Measurements from ENCODE around the gene IL23A. TPM values are rescaled to one million over a fixed set of nuclear protein-coding genes. Genes with fewer than 3 reads are reported as not detected.

IL23A gene
- total and polyA plus RNA-seq, 2 experiments from 2014 or later: 2.5 to 8.0 TPM

DNA sequence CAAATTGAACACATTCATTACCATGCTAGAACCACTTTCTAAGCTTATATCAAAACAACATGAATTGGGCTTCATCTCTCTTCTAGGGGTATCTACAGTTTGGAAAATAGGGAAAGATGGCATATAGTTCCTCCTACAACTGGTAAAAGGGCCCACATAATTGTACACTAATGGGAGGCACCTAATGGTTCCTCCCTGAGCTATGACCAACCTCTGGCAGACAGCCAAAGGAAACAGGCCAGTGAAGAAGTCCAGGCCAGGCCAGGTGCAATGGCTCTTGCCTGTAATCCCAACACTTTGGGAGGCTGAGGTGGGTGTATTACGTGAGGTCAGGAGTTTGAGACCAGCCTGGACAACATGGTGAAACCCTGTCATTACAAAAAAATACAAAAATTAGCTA is 47.2 kb downstream of the IL23A start (continued):
- no peak for TF ChIP-seq REST (IDR thresholded peaks at IDR 0.05; ENCODE audit: unreplicated experiment)
- TF ChIP-seq CREB1 (CRISPR knock-in tag; IDR thresholded peaks at IDR 0.05; ENCODE audit: low read depth): no peak
- TF ChIP-seq ZNF114 (CRISPR knock-in tag; IDR thresholded peaks at IDR 0.05): no peak
- no peak for TF ChIP-seq EZH2phosphoT487 (IDR thresholded peaks at IDR 0.05; ENCODE audit: unreplicated experiment)
- TF ChIP-seq STAT1 (IDR thresholded peaks at IDR 0.05; ENCODE audit: unreplicated experiment): no peak

DNA sequence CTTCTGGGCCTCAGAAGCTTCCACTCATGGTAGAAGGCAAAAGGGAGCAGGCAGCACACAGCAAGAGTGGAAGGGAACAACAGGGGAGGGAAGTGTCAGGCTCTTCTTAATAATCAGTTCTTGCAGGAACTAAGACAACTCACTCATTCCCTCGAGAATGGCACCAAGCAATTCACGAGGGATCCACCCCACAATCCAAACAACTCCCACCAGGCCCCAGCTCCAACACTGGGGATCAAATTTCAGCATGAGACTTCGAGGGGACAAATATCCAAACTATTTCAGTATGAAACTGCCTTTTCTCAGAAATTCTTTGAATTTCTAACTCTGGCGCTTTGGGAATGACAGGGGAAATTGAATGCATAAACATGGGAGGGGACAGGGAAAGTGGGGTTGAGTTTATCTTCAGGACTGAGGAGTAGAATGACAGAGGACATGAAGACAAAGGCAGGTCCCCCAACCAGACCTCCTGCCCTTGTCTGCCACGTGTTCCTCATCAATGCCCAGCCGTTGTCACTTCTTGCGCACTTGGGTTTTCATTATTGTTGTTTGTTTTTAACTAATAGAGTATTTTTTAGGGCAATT is 48.6 kb downstream of the IL23A start:
- no peaks in the 10 kb centered on the region for H3K36me3 ChIP-seq (ENCODE audit: insufficient read depth)
- peak overlapping the region; percentile 50; the same call in 1 of the 2 replicates for H2AFZ ChIP-seq
- no peaks in the 10 kb centered on the region for H4K20me1 ChIP-seq (replicated peaks; ENCODE audit: insufficient read depth)
- H3K27ac ChIP-seq (ENCODE audit: low read depth): no peak overlapping the region
- H3K4me3 Mint-ChIP-seq: no peak overlapping the region
- H3K27me3 Mint-ChIP-seq (ENCODE audit: insufficient read depth, low read depth, poor library complexity): peaks cover 6% of the 10 kb centered on the region
- DNase-seq (ENCODE audit: low spot score) (peak; percentile 63), ATAC-seq (peak; percentile 65)
- H3F3A ChIP-seq (replicated peaks; ENCODE audit: low read depth): no peaks in the 10 kb centered on the region
- no peaks in the 10 kb centered on the region for H3K36me3 Mint-ChIP-seq (ENCODE audit: low read depth)
- 0 out of 2 replicates have a peak overlapping the region, but pooled peaks have one; percentile 7 for H3K4me2 ChIP-seq
- no peaks in the 10 kb centered on the region for H3K27me3 ChIP-seq (ENCODE audit: insufficient read depth)
- H3K4me3 ChIP-seq: no peak overlapping the region
- H3K4me1 ChIP-seq (ENCODE audit: insufficient read depth): peaks cover 4% of the 10 kb centered on the region; the same call in 1 of the 2 replicates
- H3K27ac Mint-ChIP-seq: no peak overlapping the region
- H3K9me2 ChIP-seq (ENCODE audit: insufficient read depth): peaks cover 2% of the 10 kb centered on the region; the same call in 1 of the 2 replicates
- peaks cover 7% of the 10 kb centered on the region; the same call in 2 of the 3 replicates for H3K4me1 Mint-ChIP-seq
- H3K79me2 ChIP-seq (replicated peaks; ENCODE audit: insufficient read depth): no peaks in the 10 kb centered on the region
- H3K9me3 Mint-ChIP-seq: peaks cover 3% of the 10 kb centered on the region; the same call in 2 of the 3 replicates
- no peak for TF ChIP-seq REST (IDR thresholded peaks at IDR 0.05; ENCODE audit: unreplicated experiment)
- TF ChIP-seq EZH2phosphoT487 (IDR thresholded peaks at IDR 0.05; ENCODE audit: unreplicated experiment): no peak
- TF ChIP-seq NANOG (IDR thresholded peaks at IDR 0.05; ENCODE audit: borderline replicate concordance): no peak
- no peak for TF ChIP-seq STAT1 (IDR thresholded peaks at IDR 0.05; ENCODE audit: unreplicated experiment)
- TF ChIP-seq CREB1 (CRISPR knock-in tag; IDR thresholded peaks at IDR 0.05; ENCODE audit: low read depth): no peak
- TF ChIP-seq JUNB (IDR thresholded peaks at IDR 0.05; ENCODE audit: unreplicated experiment): no peak
- TF ChIP-seq EZH2 (IDR thresholded peaks at IDR 0.05; ENCODE audit: low read depth, unreplicated experiment): no peak
- TF ChIP-seq ETS1 (IDR thresholded peaks at IDR 0.05): no peak
